ENCODE data around the gene ENTHD1. TPM values are rescaled to one million over a fixed set of nuclear protein-coding genes. Genes with fewer than 3 reads are reported as not detected.

Gene ENTHD1
- total RNA-seq, 1 donor from 2014 or later = not detected

GRCh38 chr22:39712081-39712480 lies 181.5 kb downstream of the ENTHD1 start:
- ATAC-seq (no peak), DNase-seq (ENCODE audit: missing footprints) (no peak)
- intact Hi-C loops (cut with DNase I) = no loop called here

- DNase-seq (ENCODE audit: missing footprints) (peak; percentile 43), ATAC-seq (peak; percentile 54)
- intact Hi-C loops (cut with DNase I) = no loop called here
Measured at GRCh38 chr22:39710380-39711150, 183.0 kb downstream of the ENTHD1 start.

GRCh38 chr22:39707816-39708215 lies 185.7 kb downstream of the ENTHD1 start:
- intact Hi-C loops (cut with DNase I) = no loop called here
- ATAC-seq = no peak
- DNase-seq (ENCODE audit: missing footprints) = peak; percentile 20

- ATAC-seq (no peak), DNase-seq (ENCODE audit: missing footprints) (peak; percentile 52)
- intact Hi-C loops (cut with DNase I) = no loop called here
Measured at GRCh38 chr22:39707351-39707750, 186.2 kb downstream of the ENTHD1 start.

- intact Hi-C loops (cut with DNase I) = no loop called here
- no peak for ATAC-seq
- DNase-seq (ENCODE audit: missing footprints) = peak; percentile 65
Measured at GRCh38 chr22:39706376-39707140, 187.0 kb downstream of the ENTHD1 start.

GRCh38 chr22:39705386-39705785 lies 188.2 kb downstream of the ENTHD1 start:
- DNase-seq (ENCODE audit: missing footprints) (peak; percentile 52), ATAC-seq (no peak)
- intact Hi-C loops (cut with DNase I) = no loop called here

- peak; percentile 91 for ATAC-seq
- intact Hi-C loops (cut with DNase I) = no loop called here
- DNase-seq (ENCODE audit: missing footprints) = peak; percentile 67
Measured at GRCh38 chr22:39703928-39704639, 189.5 kb downstream of the ENTHD1 start.

GRCh38 chr22:39703091-39703490 lies 190.5 kb downstream of the ENTHD1 start:
- no peak for ATAC-seq
- DNase-seq (ENCODE audit: missing footprints) = peak; percentile 32
- intact Hi-C loops (cut with DNase I) = no loop called here

- no peak for DNase-seq (ENCODE audit: missing footprints)
- no peak for ATAC-seq
- intact Hi-C loops (cut with DNase I) = no loop called here
Measured at GRCh38 chr22:39700565-39700964, 193.0 kb downstream of the ENTHD1 start.

GRCh38 chr22:39699631-39700360 lies 193.8 kb downstream of the ENTHD1 start:
- peak; percentile 54 for DNase-seq (ENCODE audit: missing footprints)
- intact Hi-C loops (cut with DNase I) = loop anchor here (5.0 kb wide), 1 partner anchor 78 kb away; no protein-coding TSS in a partner anchor
- no peak for ATAC-seq

GRCh38 chr22:39697790-39698430 lies 195.7 kb downstream of the ENTHD1 start:
- intact Hi-C loops (cut with DNase I) = loop anchor here (5.0 kb wide), 1 partner anchor 79 kb away; no protein-coding TSS in a partner anchor
- peak; percentile 20 for DNase-seq (ENCODE audit: missing footprints)
- no peak for ATAC-seq

GRCh38 chr22:39693943-39694500 lies 199.5 kb downstream of the ENTHD1 start:
- intact Hi-C loops (cut with DNase I) = no loop called here
- ATAC-seq (no peak), DNase-seq (ENCODE audit: missing footprints) (peak; percentile 56)

Other genes starting within 250 kb of the ENTHD1 start
- 3.5 TPM for gene GRAP2, start 7.3 kb upstream of the ENTHD1 start, total RNA-seq
- not detected for gene TMA7B, start 66.6 kb upstream of the ENTHD1 start, total RNA-seq
- 6.1 TPM for gene FAM83F, start 101.2 kb upstream of the ENTHD1 start, total RNA-seq

Data from Right ventricle myocardium inferior (tissue), 1 donor.